OCI-LY7 (cell line): Measurements from ENCODE around the gene CASP12. TPM values are rescaled to one million over a fixed set of nuclear protein-coding genes. Genes with fewer than 3 reads are reported as not detected.

Experiments used
- BruUV-seq: library from RNA; stranded (reverse); fragments of 400-500 nt; replicated peaks from 2 replicates; lab custom pipeline; 2021; lab: Mats Ljungman, UMichigan
- CTCF ChIA-PET: fragments of 300-600 bp; sonication (Branson Sonifier 250); formaldehyde crosslinking; loops from one replicate; lab custom pipeline; 2022; ENCODE audit warnings: antibody characterized with exemption; ENCODE audit not compliant: unreplicated experiment; lab: Charles Lee
- POLR2A ChIA-PET: fragments of 300-600 bp; sonication (Branson Sonifier 250); formaldehyde crosslinking; loops from one replicate; lab custom pipeline; 2022; ENCODE audit warnings: antibody characterized with exemption; lab: Charles Lee
- DNase-seq: peaks from one replicate; pipeline ENCODE4 v3.0.0-alpha.2; 2015; ENCODE audit warnings: low spot score
- H2AFZ ChIP-seq: fragments of 200-600 bp; sonication (generic), shearing (Covaris generic); 2 replicates; pipeline ENCODE4 v1.6.1; 2014; ENCODE audit warnings: mild to moderate bottlenecking, antibody characterized with exemption, low read length, moderate library complexity
- H3K27ac ChIP-seq: fragments of 200-600 bp; sonication (generic); 2 replicates; pipeline ENCODE4 v1.5.1; 2014; ENCODE audit warnings: mixed run types, low read depth, mild to moderate bottlenecking, moderate library complexity, low read length, inconsistent platforms; ENCODE audit not compliant: poor library complexity, severe bottlenecking
- H3K36me3 ChIP-seq: fragments of 200-600 bp; sonication (generic); 2 replicates; pipeline ENCODE4 v1.6.1; 2014; ENCODE audit warnings: mild to moderate bottlenecking, antibody characterized with exemption, low read length, moderate library complexity, mixed read lengths; ENCODE audit not compliant: insufficient read depth
- H3K4me1 ChIP-seq: fragments of 200-600 bp; sonication (generic); 2 replicates; pipeline ENCODE4 v1.5.1; 2014; ENCODE audit warnings: mild to moderate bottlenecking, low read length; ENCODE audit not compliant: insufficient read depth, poor library complexity, severe bottlenecking
- H3K4me2 ChIP-seq: fragments of 200-600 bp; sonication (generic); 2 replicates; pipeline ENCODE4 v1.6.1; 2014; ENCODE audit warnings: mild to moderate bottlenecking, low read length
- H3K4me3 ChIP-seq: fragments of 200-600 bp; sonication (generic); 2 replicates; pipeline ENCODE4 v1.5.1; 2014; ENCODE audit warnings: mild to moderate bottlenecking, low read depth, low read length; ENCODE audit not compliant: poor library complexity, severe bottlenecking
- H3K79me2 ChIP-seq: fragments of 200-600 bp; sonication (generic); 2 replicates; pipeline ENCODE4 v1.6.1; 2016; ENCODE audit warnings: low read depth, mild to moderate bottlenecking, low read length, moderate library complexity, mixed read lengths; ENCODE audit not compliant: insufficient read depth
- H3K9me2 ChIP-seq: fragments of 200-600 bp; sonication (generic); 2 replicates; pipeline ENCODE4 v1.6.1; 2016; ENCODE audit warnings: mild to moderate bottlenecking, low read length, mixed read lengths; ENCODE audit not compliant: insufficient read depth
- H3K9me3 ChIP-seq: fragments of 200-600 bp; sonication (generic); 2 replicates; pipeline ENCODE4 v1.6.1; 2014; ENCODE audit warnings: mild to moderate bottlenecking, mixed run types, low read length, mixed read lengths
- H4K20me1 ChIP-seq: fragments of 200-600 bp; sonication (generic); 2 replicates; pipeline ENCODE4 v1.6.1; 2014; ENCODE audit warnings: mild to moderate bottlenecking, antibody characterized with exemption, low read length, moderate library complexity, mixed read lengths; ENCODE audit not compliant: insufficient read depth
- CTCF ChIP-seq: fragments of 200-600 bp; sonication (generic); conservative IDR thresholded peaks from 2 replicates; pipeline ENCODE4 v1.5.1; 2014; ENCODE audit warnings: mild to moderate bottlenecking, antibody characterized with exemption, low read length, moderate library complexity, mixed read lengths
- EZH2phosphoT487 ChIP-seq: fragments of 200-600 bp; sonication (generic); IDR thresholded peaks from 2 replicates; pipeline ENCODE4 v1.6.1; 2018; ENCODE audit warnings: low read depth, borderline replicate concordance, mild to moderate bottlenecking, mixed run types, antibody characterized with exemption, low read length, moderate library complexity, mixed read lengths
- intact Hi-C: fragments of 100-400 bp; cut with micrococcal nuclease; formaldehyde crosslinking; loops from one replicate; pipeline ENCODE4 v1.10.0; 2022; ENCODE audit not compliant: unreplicated experiment
- total RNA-seq, 2 experiments: library from RNA; depleted of rRNA in 1 of 2; stranded (reverse); fragments of >200 nt in 1 of 2; shearing (Covaris generic) in 1 of 2; gene quantifications; 2 replicates each; pipeline ENCODE4 v1.2.3, GENCODE V29; 2014 to 2022

CASP12 gene
- total RNA-seq, 2 experiments from 2014 or later: not detected

GRCh38 chr11:104881117-104881794, 17.0 kb downstream of the CASP12 start:
- Histone ChIP-seq H4K20me1 (no peaks in the 10 kb centered on the region), H2AFZ (no peak overlapping the region), H3K27ac (no peak overlapping the region), H3K9me3 (no peaks in the 10 kb centered on the region), H3K4me1 (no peaks in the 10 kb centered on the region), H3K36me3 (no peaks in the 10 kb centered on the region), H3K4me2 (no peak overlapping the region), H3K79me2 (no peaks in the 10 kb centered on the region), H3K9me2 (no peaks in the 10 kb centered on the region), H3K4me3 (no peak overlapping the region)
- intact Hi-C loops: no loop called here
- TF ChIP-seq CTCF (no peak), EZH2phosphoT487 (no peak)
- POLR2A ChIA-PET: interaction anchor here (0.7 kb wide), 1 partner anchor 693 kb away, joined by 3 read pairs; no protein-coding TSS in a partner anchor
- CTCF ChIA-PET: no interaction called here
- no TSS peak for BruUV-seq
- no peak for DNase-seq

- H3K79me2 ChIP-seq: no peaks in the 10 kb centered on the region
- no peak overlapping the region for H3K4me3 ChIP-seq
- H3K4me2 ChIP-seq: no peak overlapping the region
- H3K27ac ChIP-seq: no peak overlapping the region
- H2AFZ ChIP-seq: no peak overlapping the region
- intact Hi-C loops: no loop called here
- no peaks in the 10 kb centered on the region for H4K20me1 ChIP-seq
- DNase-seq: no peak
- TF ChIP-seq CTCF (peak; percentile 39), EZH2phosphoT487 (no peak)
- CTCF ChIA-PET: no interaction called here
- no peaks in the 10 kb centered on the region for H3K4me1 ChIP-seq
- H3K9me2 ChIP-seq: no peaks in the 10 kb centered on the region
- no TSS peak for BruUV-seq
- no peaks in the 10 kb centered on the region for H3K9me3 ChIP-seq
- H3K36me3 ChIP-seq: no peaks in the 10 kb centered on the region
- POLR2A ChIA-PET: no interaction called here
Observed at GRCh38 chr11:104879514-104880190, 18.6 kb downstream of the CASP12 start.
